ENCODE data around the gene UBE2D2. TPM values are rescaled to one million over a fixed set of nuclear protein-coding genes. Genes with fewer than 3 reads are reported as not detected.

The UBE2D2 gene
- total and polyA plus RNA-seq, 2 experiments from 2014 or later: 88.8 to 129 TPM

DNA sequence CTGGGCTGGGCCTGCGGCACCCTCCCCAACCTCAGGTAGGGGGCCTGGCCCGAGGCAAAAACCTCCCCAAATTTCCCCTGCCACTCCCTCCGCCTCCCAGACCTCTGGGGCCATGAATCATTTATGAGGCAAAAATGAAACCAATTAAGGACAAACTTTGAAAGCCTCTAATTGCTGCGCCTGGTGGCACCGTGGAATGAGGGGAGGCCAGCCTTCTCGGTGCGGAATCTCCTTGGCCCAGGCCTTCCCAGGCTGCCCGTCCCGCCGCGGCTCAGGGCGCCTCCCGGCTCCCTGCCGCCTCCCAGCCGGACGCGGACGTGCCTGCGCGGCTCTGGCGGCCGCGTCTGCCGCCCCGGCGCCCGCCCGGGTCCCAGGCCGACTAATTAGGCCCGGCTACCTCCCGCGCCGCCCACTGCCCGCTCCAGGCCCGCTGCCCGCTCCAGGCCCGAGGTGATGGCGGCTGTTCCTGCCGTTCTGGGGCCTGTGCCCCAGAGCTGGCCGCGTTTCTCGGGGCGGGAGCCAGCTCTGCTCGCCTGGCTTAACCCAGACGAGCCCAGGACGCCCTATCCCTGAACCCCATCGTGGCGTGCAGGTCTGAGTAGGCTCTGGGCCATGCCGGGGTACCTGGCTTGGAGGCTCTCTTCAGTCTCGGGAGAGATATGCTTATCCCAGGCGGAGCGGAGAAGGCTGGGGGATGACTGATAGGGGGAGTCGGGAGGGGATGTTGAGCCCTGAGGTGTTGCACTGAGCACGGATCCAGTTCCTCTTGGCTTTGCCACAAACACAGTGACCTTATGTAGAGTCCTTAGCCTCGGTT lies 107.1 kb downstream of the UBE2D2 start:
- H3K27me3 ChIP-seq (replicated peaks; ENCODE audit: insufficient read depth): no peaks in the 10 kb centered on the region
- peaks cover 25% of the 10 kb centered on the region for H3K4me1 ChIP-seq (ENCODE audit: insufficient read depth)
- peak overlapping the region; percentile 64 for H3K4me3 ChIP-seq
- H3K9ac ChIP-seq: peak overlapping the region; percentile 87
- peak overlapping the region; percentile 63 for H3K4me2 ChIP-seq (ENCODE audit: unreplicated experiment)
- H3K9me3 ChIP-seq (ENCODE audit: low read depth): no peaks in the 10 kb centered on the region
- DNase-seq: peak; percentile 72
- WGBS, 2 experiments (ENCODE audit: low coverage in 1 of 2, low lambda C conversion rate in 2 of 2, missing lambda C conversion rate in 2 of 2): 2 to 3% methylated on average over 48 to 49 of the region's 55 CpGs
- peak overlapping the region; percentile 9; the same call in 1 of the 2 replicates for H2AFZ ChIP-seq
- peaks cover 20% of the 10 kb centered on the region for H3F3A ChIP-seq (ENCODE audit: insufficient read depth)
- TF ChIP-seq EZH2 (IDR thresholded peaks at IDR 0.05; ENCODE audit: insufficient read depth, poor library complexity, severe bottlenecking): no peak
- no peak for TF ChIP-seq EZH2phosphoT487 (IDR thresholded peaks at IDR 0.05; ENCODE audit: insufficient read depth, low read depth)
- no peaks in the 10 kb centered on the region for H3K36me3 ChIP-seq (ENCODE audit: low read depth)
- in situ Hi-C loops (cut with MboI): no loop called here
- H3K79me2 ChIP-seq (ENCODE audit: insufficient read depth): peaks cover 97% of the 10 kb centered on the region
- H3K9me2 ChIP-seq (ENCODE audit: insufficient read depth): no peaks in the 10 kb centered on the region
- no peaks in the 10 kb centered on the region for H4K20me1 ChIP-seq (ENCODE audit: insufficient read depth)
- peak overlapping the region; percentile 91 for H3K27ac ChIP-seq

DNA sequence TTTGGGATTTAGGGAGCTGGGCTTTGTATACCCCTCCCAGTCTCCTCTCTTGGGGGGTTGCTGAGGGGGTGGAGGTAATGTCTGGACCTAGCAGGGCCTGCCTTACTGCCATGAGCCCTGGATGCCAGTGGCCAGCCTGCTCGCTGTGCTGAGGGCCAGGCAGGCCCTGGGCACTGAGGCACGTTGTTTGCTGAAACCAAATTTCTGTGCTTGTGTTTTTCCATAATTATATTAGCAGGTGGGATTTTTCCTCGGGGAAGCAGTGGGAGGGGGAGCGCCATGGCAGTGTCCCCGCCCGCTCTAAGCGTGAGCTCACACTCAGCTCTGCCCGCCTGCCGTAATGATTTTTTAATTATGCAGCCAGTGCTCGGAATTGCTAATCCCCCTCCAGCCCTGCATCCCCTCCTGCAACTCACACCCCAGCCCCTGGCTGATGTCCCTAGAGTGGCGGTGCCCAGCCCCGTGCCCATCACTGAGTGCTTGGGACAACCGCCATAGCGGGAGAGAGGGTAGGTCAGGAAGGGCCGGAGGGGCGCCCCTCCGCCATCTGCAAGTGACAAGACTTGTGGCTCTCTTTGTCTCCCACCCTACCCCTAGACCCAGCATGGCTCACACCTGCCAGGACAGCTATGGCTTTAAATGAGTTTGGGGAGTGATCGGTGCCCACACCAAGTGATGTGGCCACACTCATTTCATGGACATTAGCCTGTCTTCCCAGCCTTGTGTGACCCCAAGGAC lies 108.0 kb downstream of the UBE2D2 start:
- TF ChIP-seq EZH2 (IDR thresholded peaks at IDR 0.05; ENCODE audit: insufficient read depth, poor library complexity, severe bottlenecking) (no peak), EZH2phosphoT487 (IDR thresholded peaks at IDR 0.05; ENCODE audit: insufficient read depth, low read depth) (no peak)
- DNase-seq: no peak
- H3K27me3 ChIP-seq (replicated peaks; ENCODE audit: insufficient read depth): no peaks in the 10 kb centered on the region
- H3F3A ChIP-seq (ENCODE audit: insufficient read depth): peaks cover 20% of the 10 kb centered on the region
- no peaks in the 10 kb centered on the region for H3K36me3 ChIP-seq (ENCODE audit: low read depth)
- H4K20me1 ChIP-seq (ENCODE audit: insufficient read depth): no peaks in the 10 kb centered on the region
- peak overlapping the region; percentile 63 for H3K4me2 ChIP-seq (ENCODE audit: unreplicated experiment)
- no peak overlapping the region for H2AFZ ChIP-seq
- peaks cover 25% of the 10 kb centered on the region for H3K4me1 ChIP-seq (ENCODE audit: insufficient read depth)
- H3K27ac ChIP-seq: peak overlapping the region; percentile 91
- in situ Hi-C loops (cut with MboI): no loop called here
- peak overlapping the region; percentile 87 for H3K9ac ChIP-seq
- no peaks in the 10 kb centered on the region for H3K9me3 ChIP-seq (ENCODE audit: low read depth)
- H3K4me3 ChIP-seq: peak overlapping the region; percentile 64
- peaks cover 97% of the 10 kb centered on the region for H3K79me2 ChIP-seq (ENCODE audit: insufficient read depth)
- WGBS, 2 experiments (ENCODE audit: low coverage in 1 of 2, low lambda C conversion rate in 2 of 2, missing lambda C conversion rate in 2 of 2): 65 to 70% methylated on average over 18 of the region's 18 CpGs
- no peaks in the 10 kb centered on the region for H3K9me2 ChIP-seq (ENCODE audit: insufficient read depth)

DNA sequence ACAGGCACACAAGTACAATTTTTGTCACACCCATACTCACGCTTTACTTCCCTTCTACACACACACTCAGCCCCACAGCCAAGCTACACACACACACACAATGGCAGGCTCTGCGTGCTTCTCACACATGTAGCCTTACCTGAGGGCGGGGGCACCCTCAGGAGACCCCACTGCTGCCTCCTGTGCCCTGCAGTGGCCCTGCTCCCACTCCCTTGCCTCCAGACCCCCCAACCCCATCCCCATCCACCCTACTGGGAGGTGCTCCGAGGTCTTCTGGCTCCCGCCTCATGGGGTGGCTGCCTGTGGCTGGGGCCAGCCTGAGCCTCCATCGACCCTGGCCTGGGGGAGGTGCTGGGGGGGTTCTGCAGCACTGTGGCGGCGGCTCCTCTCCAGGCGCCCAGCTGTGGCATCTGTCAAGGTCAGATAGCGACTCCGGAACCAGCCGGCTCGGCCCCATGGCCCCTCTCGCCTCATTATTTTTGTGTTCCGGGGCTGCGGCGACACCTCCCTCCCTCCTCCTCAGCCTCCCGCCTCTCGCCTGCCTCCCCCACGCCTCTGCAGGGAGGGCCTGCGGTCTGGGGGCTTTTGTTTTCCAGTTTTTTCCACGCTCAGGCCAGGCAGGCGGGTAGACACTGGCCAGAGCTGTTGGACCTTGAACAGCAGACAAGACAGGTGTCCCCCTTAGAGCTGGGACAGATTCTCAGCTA lies 108.7 kb downstream of the UBE2D2 start:
- H2AFZ ChIP-seq: no peak overlapping the region
- H4K20me1 ChIP-seq (ENCODE audit: insufficient read depth): no peaks in the 10 kb centered on the region
- TF ChIP-seq EZH2phosphoT487 (IDR thresholded peaks at IDR 0.05; ENCODE audit: insufficient read depth, low read depth): no peak
- no peak for TF ChIP-seq EZH2 (IDR thresholded peaks at IDR 0.05; ENCODE audit: insufficient read depth, poor library complexity, severe bottlenecking)
- H3K36me3 ChIP-seq (ENCODE audit: low read depth): no peaks in the 10 kb centered on the region
- H3K4me1 ChIP-seq (ENCODE audit: insufficient read depth): peaks cover 25% of the 10 kb centered on the region
- H3K4me3 ChIP-seq: no peak overlapping the region
- in situ Hi-C loops (cut with MboI): no loop called here
- H3K27ac ChIP-seq: peak overlapping the region; percentile 91; the same call in 1 of the 2 replicates
- no peaks in the 10 kb centered on the region for H3K9me2 ChIP-seq (ENCODE audit: insufficient read depth)
- 89% methylated on average over 22 to 23 of the region's 23 CpGs for WGBS, 2 experiments (ENCODE audit: low coverage in 1 of 2, low lambda C conversion rate in 2 of 2, missing lambda C conversion rate in 2 of 2)
- no peaks in the 10 kb centered on the region for H3K27me3 ChIP-seq (replicated peaks; ENCODE audit: insufficient read depth)
- H3K79me2 ChIP-seq (ENCODE audit: insufficient read depth): peaks cover 97% of the 10 kb centered on the region
- H3K4me2 ChIP-seq (ENCODE audit: unreplicated experiment): no peak overlapping the region
- DNase-seq: no peak
- peak overlapping the region; percentile 87 for H3K9ac ChIP-seq
- no peaks in the 10 kb centered on the region for H3K9me3 ChIP-seq (ENCODE audit: low read depth)
- peaks cover 20% of the 10 kb centered on the region for H3F3A ChIP-seq (ENCODE audit: insufficient read depth)

All from GM23248 (cell line).